ENCODE results near the gene CTXN1. TPM values are rescaled to one million over a fixed set of nuclear protein-coding genes. Genes with fewer than 3 reads are reported as not detected.

Gene CTXN1
- total and polyA plus RNA-seq, 5 donors from 2014 or later = not detected

DNA sequence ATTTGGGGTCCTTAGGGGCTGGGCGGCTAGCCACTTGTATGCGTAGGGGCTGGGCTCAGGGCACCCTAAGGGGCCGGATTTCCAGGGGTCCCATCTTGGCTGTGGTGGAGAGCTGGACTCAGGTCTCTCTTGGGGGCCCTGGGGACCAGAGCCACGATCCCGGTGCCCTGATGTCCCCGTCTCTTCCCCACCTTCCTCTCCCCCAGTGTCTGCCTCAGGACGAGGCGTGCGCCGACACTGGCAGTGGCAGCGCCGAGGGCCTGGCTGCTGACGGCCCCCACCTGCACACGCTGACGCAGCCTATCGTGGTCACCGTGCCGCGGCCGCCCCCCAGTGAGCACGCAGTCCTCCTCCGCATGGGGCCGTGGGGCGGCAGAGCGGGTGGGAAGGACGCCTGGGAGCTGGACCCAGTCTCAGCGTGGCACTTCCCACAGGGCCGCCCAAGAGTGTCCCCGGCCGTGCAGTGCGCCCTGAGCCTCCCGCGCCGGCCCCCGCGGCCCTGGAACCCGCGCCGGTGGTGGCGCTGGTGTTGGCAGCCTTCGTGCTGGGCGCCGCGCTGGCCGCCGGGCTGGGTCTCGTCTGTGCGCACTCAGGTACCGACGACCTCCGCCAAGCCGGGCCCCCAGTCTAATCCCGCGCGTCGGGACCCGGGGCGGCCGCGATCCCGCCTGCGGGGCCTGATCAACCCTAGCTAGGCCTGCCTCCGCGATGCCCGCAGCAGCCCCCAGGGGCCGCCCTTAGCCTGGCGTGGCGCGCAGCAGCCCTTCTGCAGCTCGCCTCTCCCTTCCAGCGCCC is 8.5 kb downstream of the CTXN1 start:
- Histone ChIP-seq H3K27me3 (ENCODE audit: control insufficient read depth, insufficient read depth, low read length) (peaks cover 11% of the 10 kb centered on the region), H3K4me3 (ENCODE audit: low read depth, low read length) (no peak overlapping the region), H3K9me3 (ENCODE audit: control insufficient read depth in 2 of 2, low read length in 2 of 2) (no peaks in the 10 kb centered on the region), H3K36me3 (ENCODE audit: control insufficient read depth, insufficient read depth, low read length) (no peaks in the 10 kb centered on the region), H3K4me1 (ENCODE audit: control insufficient read depth, insufficient read depth, low read length, poor library complexity, severe bottlenecking) (peaks cover 51% of the 10 kb centered on the region), H3K27ac (ENCODE audit: insufficient read depth, low read length, poor library complexity, severe bottlenecking) (no peak overlapping the region)
- H3K9me3 Mint-ChIP-seq = peaks cover 0 to 2% (median 0%) of the 10 kb centered on the region in 7 donors
- peaks cover 7% of the 10 kb centered on the region for H3K36me3 Mint-ChIP-seq
- H3K4me1 Mint-ChIP-seq = peaks cover 0 to 48% (median 18%) of the 10 kb centered on the region in 4 donors
- ATAC-seq (ENCODE audit: low read depth in 2 of 2) = peak in 1 of 2 donors; percentile 9
- H3K27me3 Mint-ChIP-seq = peaks cover 43% of the 10 kb centered on the region
- H3K4me3 Mint-ChIP-seq = peak overlapping the region; percentile 79 to 89 (median 82)
- H3K27ac Mint-ChIP-seq = peak overlapping the region in 2 of 3 donors; percentile 59 to 63
- peak; percentile 34 to 58 (median 57) for DNase-seq

DNA sequence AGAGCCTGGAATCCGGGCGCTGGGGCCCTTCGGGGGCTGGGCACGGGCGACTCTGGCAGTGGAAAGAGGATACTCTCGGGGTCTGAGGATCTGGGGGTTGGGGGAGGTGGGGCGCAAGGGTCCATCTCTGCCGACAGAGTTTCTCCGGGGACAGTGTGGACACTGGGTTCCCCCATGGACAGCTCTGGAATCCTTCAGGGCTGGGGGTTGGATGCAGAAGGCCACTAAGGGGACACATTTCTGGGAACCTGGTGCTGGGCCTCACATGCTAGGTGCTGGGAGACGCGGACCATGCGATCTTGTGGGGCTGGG is 9.0 kb downstream of the CTXN1 start:
- peaks cover 0 to 43% (median 18%) of the 10 kb centered on the region in 4 donors for H3K4me1 Mint-ChIP-seq
- peaks cover 6% of the 10 kb centered on the region for H3K36me3 Mint-ChIP-seq
- peak overlapping the region in 1 of 3 donors; percentile 63 for H3K27ac Mint-ChIP-seq
- Histone ChIP-seq H3K36me3 (ENCODE audit: control insufficient read depth, insufficient read depth, low read length) (peaks cover 3% of the 10 kb centered on the region), H3K27me3 (ENCODE audit: control insufficient read depth, insufficient read depth, low read length) (peaks cover 11% of the 10 kb centered on the region), H3K4me1 (ENCODE audit: control insufficient read depth, insufficient read depth, low read length, poor library complexity, severe bottlenecking) (peaks cover 45% of the 10 kb centered on the region), H3K9me3 (ENCODE audit: control insufficient read depth in 2 of 2, low read length in 2 of 2) (no peaks in the 10 kb centered on the region), H3K4me3 (ENCODE audit: low read depth, low read length) (no peak overlapping the region), H3K27ac (ENCODE audit: insufficient read depth, low read length, poor library complexity, severe bottlenecking) (no peak overlapping the region)
- no peak for DNase-seq
- H3K9me3 Mint-ChIP-seq = peaks cover 0 to 2% (median 0%) of the 10 kb centered on the region in 7 donors
- ATAC-seq (ENCODE audit: low read depth in 2 of 2) = no peak
- peak overlapping the region; percentile 64 to 82 (median 80) for H3K4me3 Mint-ChIP-seq
- peaks cover 43% of the 10 kb centered on the region for H3K27me3 Mint-ChIP-seq

DNA sequence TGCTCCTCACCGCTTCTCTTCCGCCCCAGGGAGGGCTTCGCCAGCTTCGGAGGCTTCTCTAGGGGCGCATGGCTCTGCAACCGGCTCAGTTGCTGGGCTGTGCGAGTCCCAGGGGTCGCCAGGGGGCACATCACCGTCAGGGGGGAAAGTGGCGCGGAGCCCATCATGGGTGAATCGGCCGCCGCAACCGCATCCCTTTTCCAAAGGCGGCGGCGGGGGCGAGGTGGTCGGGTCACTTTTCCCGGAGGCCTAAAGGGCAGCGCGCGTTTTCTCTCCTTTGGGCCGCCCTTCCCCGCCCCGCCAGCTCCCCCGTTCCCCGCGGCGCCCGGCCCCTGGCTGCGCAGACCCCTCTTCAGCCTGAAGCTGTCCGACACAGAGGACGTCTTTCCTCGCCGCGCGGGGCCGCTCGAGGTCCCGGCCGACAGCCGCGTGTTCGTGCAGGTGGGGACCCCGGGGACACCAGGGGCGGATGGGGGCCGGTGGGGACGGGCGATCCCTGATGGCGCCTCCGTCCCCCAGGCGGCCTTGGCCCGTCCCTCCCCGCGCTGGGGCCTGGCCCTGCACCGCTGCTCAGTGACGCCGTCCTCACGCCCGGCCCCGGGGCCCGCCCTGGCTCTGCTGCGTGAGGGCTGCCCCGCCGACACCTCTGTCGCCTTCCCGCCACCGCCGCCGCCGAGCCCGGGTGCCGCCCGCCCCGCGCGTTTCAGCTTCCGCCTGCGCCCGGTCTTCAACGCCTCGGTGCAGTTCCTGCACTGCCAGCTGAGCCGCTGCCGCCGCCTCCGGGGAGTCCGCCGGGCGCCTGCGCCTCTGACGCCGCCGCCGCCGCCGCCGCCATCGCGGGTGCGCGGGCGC is 9.6 kb downstream of the CTXN1 start:
- H3K27ac Mint-ChIP-seq = no peak overlapping the region

DNA sequence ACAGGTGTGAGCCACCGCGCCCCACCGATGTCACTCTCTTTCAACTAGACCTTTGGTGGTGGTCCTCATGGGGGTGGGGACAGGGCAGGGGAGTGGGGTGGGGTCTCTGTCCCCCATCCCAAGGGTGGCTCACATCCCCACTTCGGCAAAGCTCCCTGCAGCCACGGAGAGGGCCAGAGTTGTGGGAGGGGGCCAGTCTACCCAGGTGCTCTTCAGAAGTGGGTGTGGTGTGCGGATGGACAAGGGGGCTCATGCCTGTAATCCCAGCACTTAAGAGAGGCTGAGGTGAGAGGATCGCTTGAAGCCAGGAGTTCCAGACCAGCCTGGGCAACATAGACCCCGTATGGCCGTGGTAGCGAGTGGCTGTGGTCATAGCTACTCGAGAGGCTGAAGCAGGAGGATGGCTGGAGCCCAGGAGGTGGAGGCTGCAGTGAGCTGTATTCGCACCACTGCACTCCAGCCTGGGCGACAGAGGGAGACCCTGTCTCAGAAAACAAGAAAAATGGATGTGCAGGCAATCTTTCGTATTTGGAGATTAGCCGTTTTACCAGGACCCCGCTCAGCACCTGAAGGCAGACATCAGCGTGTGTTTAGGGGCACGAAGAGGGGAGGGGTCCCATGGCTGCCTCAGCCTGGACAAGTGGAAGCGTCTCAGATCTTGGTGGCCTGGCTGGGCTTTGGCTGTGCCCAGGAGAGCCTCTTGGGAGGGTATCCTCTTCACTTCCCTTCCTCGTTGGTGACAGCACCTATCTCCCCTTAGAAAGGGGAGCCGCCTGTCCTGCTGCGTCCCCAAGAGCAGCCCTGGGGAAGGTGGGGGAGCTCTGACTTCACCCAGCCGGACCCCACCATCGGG is 10.5 kb downstream of the CTXN1 start:
- H3K9me3 ChIP-seq (ENCODE audit: control insufficient read depth in 2 of 2, low read length in 2 of 2) = no peaks in the 10 kb centered on the region
- H3K9me3 Mint-ChIP-seq = peaks cover 0 to 2% (median 0%) of the 10 kb centered on the region in 7 donors
- DNase-seq = no peak
- H3K27ac ChIP-seq (ENCODE audit: insufficient read depth, low read length, poor library complexity, severe bottlenecking) = no peak overlapping the region
- peaks cover 34% of the 10 kb centered on the region for H3K4me1 ChIP-seq (ENCODE audit: control insufficient read depth, insufficient read depth, low read length, poor library complexity, severe bottlenecking)
- H3K27me3 ChIP-seq (ENCODE audit: control insufficient read depth, insufficient read depth, low read length) = peaks cover 11% of the 10 kb centered on the region
- H3K36me3 Mint-ChIP-seq = peaks cover 14% of the 10 kb centered on the region
- peaks cover 0 to 35% (median 11%) of the 10 kb centered on the region in 4 donors for H3K4me1 Mint-ChIP-seq
- peaks cover 43% of the 10 kb centered on the region for H3K27me3 Mint-ChIP-seq
- no peak for ATAC-seq (ENCODE audit: low read depth in 2 of 2)
- H3K36me3 ChIP-seq (ENCODE audit: control insufficient read depth, insufficient read depth, low read length) = peaks cover 16% of the 10 kb centered on the region
- H3K4me3 ChIP-seq (ENCODE audit: low read depth, low read length) = no peak overlapping the region
- H3K27ac Mint-ChIP-seq = peak overlapping the region in 1 of 3 donors; percentile 89
- peak overlapping the region; percentile 32 to 83 (median 64) for H3K4me3 Mint-ChIP-seq

More for the DNA sequence above, 9.6 kb downstream of the CTXN1 start:
- Mint-ChIP-seq H3K4me3 (peak overlapping the region; percentile 26 to 83 (median 52)), H3K4me1 (peaks cover 0 to 40% (median 16%) of the 10 kb centered on the region in 4 donors), H3K36me3 (peaks cover 9% of the 10 kb centered on the region), H3K9me3 (peaks cover 0 to 2% (median 0%) of the 10 kb centered on the region in 7 donors), H3K27me3 (peaks cover 43% of the 10 kb centered on the region)
- Histone ChIP-seq H3K9me3 (ENCODE audit: control insufficient read depth in 2 of 2, low read length in 2 of 2) (no peaks in the 10 kb centered on the region), H3K4me1 (ENCODE audit: control insufficient read depth, insufficient read depth, low read length, poor library complexity, severe bottlenecking) (peaks cover 39% of the 10 kb centered on the region), H3K27ac (ENCODE audit: insufficient read depth, low read length, poor library complexity, severe bottlenecking) (no peak overlapping the region), H3K36me3 (ENCODE audit: control insufficient read depth, insufficient read depth, low read length) (peaks cover 9% of the 10 kb centered on the region), H3K27me3 (ENCODE audit: control insufficient read depth, insufficient read depth, low read length) (peaks cover 11% of the 10 kb centered on the region), H3K4me3 (ENCODE audit: low read depth, low read length) (no peak overlapping the region)
- DNase-seq = peak; percentile 44 to 49 (median 47)
- ATAC-seq (ENCODE audit: low read depth in 2 of 2) = no peak

DNA sequence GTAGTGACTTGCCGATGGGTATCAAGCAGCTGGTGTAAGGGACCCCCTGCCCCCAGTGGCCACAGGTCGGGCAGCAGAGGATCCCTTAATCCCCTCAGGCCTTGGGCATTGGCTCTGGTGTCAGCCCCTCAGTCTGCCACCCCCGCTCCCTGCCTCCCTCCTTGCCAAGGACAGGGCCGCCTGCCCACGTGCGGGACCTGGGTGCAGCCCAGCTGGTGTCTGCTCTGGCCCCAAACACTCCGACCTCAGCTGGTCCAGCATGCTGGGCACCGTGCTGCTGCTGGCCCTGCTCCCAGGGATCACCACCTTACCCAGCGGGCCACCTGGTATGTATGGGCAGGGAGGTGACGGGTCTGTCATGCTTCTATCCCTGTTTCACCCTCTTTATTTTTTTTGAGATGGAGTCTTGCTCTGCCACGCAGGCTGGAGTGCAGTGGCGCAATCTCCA is 11.3 kb downstream of the CTXN1 start, which contains the start of gene TGFBR3L:
Gene TGFBR3L (plus strand): TSS at position 233 of the 448 bp plus-strand sequence.
- Histone ChIP-seq H3K9me3 (ENCODE audit: control insufficient read depth in 2 of 2, low read length in 2 of 2) (no peaks in the 10 kb centered on the region), H3K27ac (ENCODE audit: insufficient read depth, low read length, poor library complexity, severe bottlenecking) (no peak within 1 kb of the TSS), H3K4me1 (ENCODE audit: control insufficient read depth, insufficient read depth, low read length, poor library complexity, severe bottlenecking) (peaks cover 29% of the 10 kb centered on the region), H3K4me3 (ENCODE audit: low read depth, low read length) (no peak within 1 kb of the TSS), H3K36me3 (ENCODE audit: control insufficient read depth, insufficient read depth, low read length) (peaks cover 19% of the 10 kb centered on the region), H3K27me3 (ENCODE audit: control insufficient read depth, insufficient read depth, low read length) (peaks cover 11% of the 10 kb centered on the region)
- H3K36me3 Mint-ChIP-seq = peaks cover 14% of the 10 kb centered on the region
- peaks cover 36% of the 10 kb centered on the region for H3K27me3 Mint-ChIP-seq
- ATAC-seq (ENCODE audit: low read depth in 2 of 2) (no peak), DNase-seq (no peak)
- H3K4me1 Mint-ChIP-seq = peaks cover 0 to 29% (median 6%) of the 10 kb centered on the region in 4 donors
- H3K9me3 Mint-ChIP-seq = no peaks in the 10 kb centered on the region
- peak within 1 kb of the TSS; percentile 55 to 83 (median 65) for H3K4me3 Mint-ChIP-seq
- peak within 1 kb of the TSS in 1 of 3 donors; percentile 89 for H3K27ac Mint-ChIP-seq

DNA sequence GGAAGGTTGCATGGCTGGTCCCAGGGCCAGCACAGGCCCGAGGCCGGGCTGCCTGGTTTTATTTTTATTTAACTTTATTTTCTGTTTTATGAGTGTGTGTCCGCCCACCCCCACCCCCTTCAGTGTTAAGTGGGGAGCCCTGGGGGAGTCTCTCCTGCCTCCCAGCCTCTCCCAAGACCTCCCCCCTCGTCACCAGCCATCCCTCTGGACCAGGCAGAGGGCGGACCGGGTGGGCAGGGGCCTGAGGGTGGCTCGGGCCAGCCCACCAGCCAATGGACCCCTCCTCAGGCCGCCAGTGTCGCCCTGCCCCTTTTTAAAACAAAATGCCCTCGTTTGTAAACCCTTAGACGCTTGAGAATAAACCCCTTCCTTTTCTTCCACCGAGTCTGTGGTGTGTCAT is 11.8 kb downstream of the CTXN1 start:
- peaks cover 25% of the 10 kb centered on the region for H3K4me1 ChIP-seq (ENCODE audit: control insufficient read depth, insufficient read depth, low read length, poor library complexity, severe bottlenecking)
- peaks cover 0 to 26% (median 4%) of the 10 kb centered on the region in 4 donors for H3K4me1 Mint-ChIP-seq
- H3K27ac Mint-ChIP-seq = no peak overlapping the region
- no peak for DNase-seq
- no peaks in the 10 kb centered on the region for H3K9me3 Mint-ChIP-seq
- H3K36me3 Mint-ChIP-seq = peaks cover 14% of the 10 kb centered on the region
- H3K27ac ChIP-seq (ENCODE audit: insufficient read depth, low read length, poor library complexity, severe bottlenecking) = no peak overlapping the region
- H3K36me3 ChIP-seq (ENCODE audit: control insufficient read depth, insufficient read depth, low read length) = peaks cover 19% of the 10 kb centered on the region
- H3K27me3 ChIP-seq (ENCODE audit: control insufficient read depth, insufficient read depth, low read length) = peaks cover 11% of the 10 kb centered on the region
- no peak overlapping the region for H3K4me3 ChIP-seq (ENCODE audit: low read depth, low read length)
- ATAC-seq (ENCODE audit: low read depth in 2 of 2) = no peak
- peaks cover 33% of the 10 kb centered on the region for H3K27me3 Mint-ChIP-seq
- no peaks in the 10 kb centered on the region for H3K9me3 ChIP-seq (ENCODE audit: control insufficient read depth in 2 of 2, low read length in 2 of 2)
- H3K4me3 Mint-ChIP-seq = peak overlapping the region in 1 of 4 donors; percentile 58

DNA sequence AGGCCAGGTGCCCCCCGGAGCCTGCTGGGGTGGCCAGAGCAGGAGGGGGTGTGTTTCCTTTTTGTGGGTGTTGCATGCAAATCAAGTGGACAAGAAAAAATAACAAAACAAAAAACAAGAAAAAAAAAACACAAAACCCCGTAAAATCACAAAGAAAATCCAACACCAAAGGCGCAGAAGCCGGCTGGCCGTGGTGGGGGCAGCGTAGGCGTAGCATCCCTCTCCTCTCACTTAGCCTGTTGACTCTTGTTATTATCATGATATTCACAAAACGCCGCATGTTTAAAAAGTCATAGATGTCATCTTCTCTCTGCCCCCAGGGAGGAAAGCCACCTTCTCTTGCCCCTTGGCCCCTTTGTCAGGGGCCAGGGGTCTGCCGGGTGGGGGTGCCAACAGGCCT is 12.3 kb downstream of the CTXN1 start:
- Histone ChIP-seq H3K4me3 (ENCODE audit: low read depth, low read length) (no peak overlapping the region), H3K27ac (ENCODE audit: insufficient read depth, low read length, poor library complexity, severe bottlenecking) (no peak overlapping the region), H3K4me1 (ENCODE audit: control insufficient read depth, insufficient read depth, low read length, poor library complexity, severe bottlenecking) (peaks cover 25% of the 10 kb centered on the region), H3K27me3 (ENCODE audit: control insufficient read depth, insufficient read depth, low read length) (peaks cover 11% of the 10 kb centered on the region), H3K36me3 (ENCODE audit: control insufficient read depth, insufficient read depth, low read length) (peaks cover 19% of the 10 kb centered on the region), H3K9me3 (ENCODE audit: control insufficient read depth in 2 of 2, low read length in 2 of 2) (no peaks in the 10 kb centered on the region)
- Mint-ChIP-seq H3K9me3 (no peaks in the 10 kb centered on the region), H3K4me3 (no peak overlapping the region), H3K4me1 (peaks cover 0 to 26% (median 4%) of the 10 kb centered on the region in 4 donors), H3K27ac (no peak overlapping the region), H3K27me3 (peaks cover 33% of the 10 kb centered on the region), H3K36me3 (peaks cover 14% of the 10 kb centered on the region)
- DNase-seq = no peak
- ATAC-seq (ENCODE audit: low read depth in 2 of 2) = no peak
